ENCODE measurements around the gene PCYT1A.

- TF ChIP-seq IKZF1 (conservative IDR thresholded peaks at IDR 0.05) (no peak), GABPA (IDR thresholded peaks at IDR 0.05; ENCODE audit: low read depth) (no peak), ZBTB11 (CRISPR knock-in tag; IDR thresholded peaks at IDR 0.05) (no peak), EED (IDR thresholded peaks at IDR 0.05; ENCODE audit: low read depth) (no peak), FOXK2 (IDR thresholded peaks at IDR 0.05) (no peak), GATAD2B (conservative IDR thresholded peaks at IDR 0.05; ENCODE audit: low read depth) (no peak), HCFC1 (IDR thresholded peaks at IDR 0.05; ENCODE audit: low read length) (no peak), ZNF207 (IDR thresholded peaks at IDR 0.05; ENCODE audit: borderline replicate concordance) (no peak)
- TF ChIP-seq, protein P1, sequence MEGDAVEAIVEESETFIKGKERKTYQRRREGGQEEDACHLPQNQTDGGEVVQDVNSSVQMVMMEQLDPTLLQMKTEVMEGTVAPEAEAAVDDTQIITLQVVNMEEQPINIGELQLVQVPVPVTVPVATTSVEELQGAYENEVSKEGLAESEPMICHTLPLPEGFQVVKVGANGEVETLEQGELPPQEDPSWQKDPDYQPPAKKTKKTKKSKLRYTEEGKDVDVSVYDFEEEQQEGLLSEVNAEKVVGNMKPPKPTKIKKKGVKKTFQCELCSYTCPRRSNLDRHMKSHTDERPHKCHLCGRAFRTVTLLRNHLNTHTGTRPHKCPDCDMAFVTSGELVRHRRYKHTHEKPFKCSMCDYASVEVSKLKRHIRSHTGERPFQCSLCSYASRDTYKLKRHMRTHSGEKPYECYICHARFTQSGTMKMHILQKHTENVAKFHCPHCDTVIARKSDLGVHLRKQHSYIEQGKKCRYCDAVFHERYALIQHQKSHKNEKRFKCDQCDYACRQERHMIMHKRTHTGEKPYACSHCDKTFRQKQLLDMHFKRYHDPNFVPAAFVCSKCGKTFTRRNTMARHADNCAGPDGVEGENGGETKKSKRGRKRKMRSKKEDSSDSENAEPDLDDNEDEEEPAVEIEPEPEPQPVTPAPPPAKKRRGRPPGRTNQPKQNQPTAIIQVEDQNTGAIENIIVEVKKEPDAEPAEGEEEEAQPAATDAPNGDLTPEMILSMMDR (IDR thresholded peaks at IDR 0.05 in 2 of 3, conservative IDR thresholded peaks at IDR 0.05 in 1 of 3; ENCODE audit: control insufficient read depth in 2 of 3, extremely low read depth in 1 of 3, insufficient read depth in 1 of 3, low read depth in 3 of 3, low read length in 3 of 3): no peak
- TF ChIP-seq, protein P2, sequence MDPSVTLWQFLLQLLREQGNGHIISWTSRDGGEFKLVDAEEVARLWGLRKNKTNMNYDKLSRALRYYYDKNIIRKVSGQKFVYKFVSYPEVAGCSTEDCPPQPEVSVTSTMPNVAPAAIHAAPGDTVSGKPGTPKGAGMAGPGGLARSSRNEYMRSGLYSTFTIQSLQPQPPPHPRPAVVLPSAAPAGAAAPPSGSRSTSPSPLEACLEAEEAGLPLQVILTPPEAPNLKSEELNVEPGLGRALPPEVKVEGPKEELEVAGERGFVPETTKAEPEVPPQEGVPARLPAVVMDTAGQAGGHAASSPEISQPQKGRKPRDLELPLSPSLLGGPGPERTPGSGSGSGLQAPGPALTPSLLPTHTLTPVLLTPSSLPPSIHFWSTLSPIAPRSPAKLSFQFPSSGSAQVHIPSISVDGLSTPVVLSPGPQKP (IDR thresholded peaks at IDR 0.05; ENCODE audit: low read depth, low read length): no peak
- TF ChIP-seq, protein P3, sequence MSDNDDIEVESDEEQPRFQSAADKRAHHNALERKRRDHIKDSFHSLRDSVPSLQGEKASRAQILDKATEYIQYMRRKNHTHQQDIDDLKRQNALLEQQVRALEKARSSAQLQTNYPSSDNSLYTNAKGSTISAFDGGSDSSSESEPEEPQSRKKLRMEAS (IDR thresholded peaks at IDR 0.05; ENCODE audit: low read depth, low read length): no peak
Observed at GRCh38 chr3:196273655-196274054, 13.9 kb downstream of the PCYT1A start.

Measured in GM12878 (cell line).